ENCODE measurements around the gene OR6S1. TPM values are rescaled to one million over a fixed set of nuclear protein-coding genes. Genes with fewer than 3 reads are reported as not detected.
A peak's percentile ranks its signal among the peaks of the same experiment; 100 is the strongest.

The OR6S1 gene
- total RNA-seq, 1 donor from 2014 or later = not detected

- Histone ChIP-seq H3K27ac (peak overlapping the region; percentile 25), H3K36me3 (no peaks in the 10 kb centered on the region), H3K4me1 (peaks cover 43% of the 10 kb centered on the region), H3K27me3 (no peaks in the 10 kb centered on the region), H3K4me3 (peak overlapping the region; percentile 30 to 45), H3K9me3 (no peaks in the 10 kb centered on the region)
- TF ChIP-seq POLR2A (IDR thresholded peaks at IDR 0.05) = no peak
- intact Hi-C loops (cut with DNase I) = loop anchor here (5.0 kb wide), 1 partner anchor 52 kb away; the partner anchor contains the start of gene RNASE4
- no peak for DNase-seq (ENCODE audit: extremely low spot score in 2 of 2)
Measured at GRCh38 chr14:20630340-20631022, 11.0 kb downstream of the OR6S1 start.

DNA sequence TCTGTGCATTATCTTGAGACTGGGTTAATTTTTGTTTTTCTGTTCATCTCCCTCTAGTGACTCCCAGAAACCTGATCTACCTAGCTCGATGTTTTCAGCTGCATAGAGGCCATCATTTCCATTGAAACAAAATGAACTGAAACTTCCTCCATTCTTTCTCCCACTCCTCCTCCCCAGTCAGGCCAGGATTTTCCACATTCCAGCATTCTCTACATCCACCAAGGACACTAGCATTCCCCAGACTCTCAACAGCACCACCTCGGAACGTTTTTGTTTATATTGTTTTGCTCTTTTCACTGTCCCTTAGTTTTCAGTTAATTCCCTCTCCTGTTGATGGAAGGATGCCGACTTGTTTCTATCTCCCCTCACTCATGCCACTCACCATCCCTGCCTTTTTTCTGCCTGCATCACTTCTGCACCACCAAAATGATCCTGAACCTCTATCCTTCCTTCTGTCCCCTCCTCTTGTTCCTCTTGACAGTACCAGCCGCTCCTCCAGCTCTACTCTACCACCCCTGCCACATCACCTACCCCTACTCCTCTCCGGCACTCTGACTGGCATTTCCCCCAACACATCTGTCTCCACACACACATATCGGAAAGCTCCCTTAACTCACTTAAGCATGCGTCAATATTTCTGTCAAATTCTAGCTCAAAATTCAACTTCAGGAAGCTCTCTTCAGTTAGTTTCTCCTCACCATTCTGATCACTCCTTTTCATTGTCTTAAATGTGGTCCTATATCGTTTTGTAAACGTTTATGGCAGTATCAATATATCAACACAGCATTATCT is 13.2 kb downstream of the OR6S1 start:
- no peaks in the 10 kb centered on the region for H3K9me3 ChIP-seq
- no peak overlapping the region for H3K27ac ChIP-seq
- intact Hi-C loops (cut with DNase I) = no loop called here
- H3K4me1 ChIP-seq = peaks cover 46% of the 10 kb centered on the region
- H3K4me3 ChIP-seq = no peak overlapping the region
- H3K36me3 ChIP-seq = no peaks in the 10 kb centered on the region
- no peaks in the 10 kb centered on the region for H3K27me3 ChIP-seq
- TF ChIP-seq POLR2A (IDR thresholded peaks at IDR 0.05) = no peak
- no peak for TF ChIP-seq POLR2AphosphoS5 (IDR thresholded peaks at IDR 0.05; ENCODE audit: insufficient read depth in 1 of 2, low read depth in 1 of 2)
- TF ChIP-seq, protein P1, sequence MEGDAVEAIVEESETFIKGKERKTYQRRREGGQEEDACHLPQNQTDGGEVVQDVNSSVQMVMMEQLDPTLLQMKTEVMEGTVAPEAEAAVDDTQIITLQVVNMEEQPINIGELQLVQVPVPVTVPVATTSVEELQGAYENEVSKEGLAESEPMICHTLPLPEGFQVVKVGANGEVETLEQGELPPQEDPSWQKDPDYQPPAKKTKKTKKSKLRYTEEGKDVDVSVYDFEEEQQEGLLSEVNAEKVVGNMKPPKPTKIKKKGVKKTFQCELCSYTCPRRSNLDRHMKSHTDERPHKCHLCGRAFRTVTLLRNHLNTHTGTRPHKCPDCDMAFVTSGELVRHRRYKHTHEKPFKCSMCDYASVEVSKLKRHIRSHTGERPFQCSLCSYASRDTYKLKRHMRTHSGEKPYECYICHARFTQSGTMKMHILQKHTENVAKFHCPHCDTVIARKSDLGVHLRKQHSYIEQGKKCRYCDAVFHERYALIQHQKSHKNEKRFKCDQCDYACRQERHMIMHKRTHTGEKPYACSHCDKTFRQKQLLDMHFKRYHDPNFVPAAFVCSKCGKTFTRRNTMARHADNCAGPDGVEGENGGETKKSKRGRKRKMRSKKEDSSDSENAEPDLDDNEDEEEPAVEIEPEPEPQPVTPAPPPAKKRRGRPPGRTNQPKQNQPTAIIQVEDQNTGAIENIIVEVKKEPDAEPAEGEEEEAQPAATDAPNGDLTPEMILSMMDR (IDR thresholded peaks at IDR 0.05) = no peak
- DNase-seq (ENCODE audit: extremely low spot score in 2 of 2) = no peak

- TF ChIP-seq POLR2A (IDR thresholded peaks at IDR 0.05) = no peak
- no peak for TF ChIP-seq POLR2AphosphoS5 (IDR thresholded peaks at IDR 0.05; ENCODE audit: insufficient read depth in 1 of 2, low read depth in 1 of 2)
- TF ChIP-seq, protein P1 (IDR thresholded peaks at IDR 0.05) = no peak
- intact Hi-C loops (cut with DNase I) = no loop called here
- Histone ChIP-seq H3K4me3 (no peak overlapping the region), H3K36me3 (no peaks in the 10 kb centered on the region), H3K27me3 (no peaks in the 10 kb centered on the region), H3K9me3 (no peaks in the 10 kb centered on the region), H3K27ac (no peak overlapping the region), H3K4me1 (peaks cover 50% of the 10 kb centered on the region)
- DNase-seq (ENCODE audit: extremely low spot score in 2 of 2) = no peak
Measured at GRCh38 chr14:20627346-20628027, 14.0 kb downstream of the OR6S1 start.

- intact Hi-C loops (cut with DNase I) = no loop called here
- TF ChIP-seq, protein P1 (IDR thresholded peaks at IDR 0.05) = no peak
- TF ChIP-seq POLR2AphosphoS5 (IDR thresholded peaks at IDR 0.05; ENCODE audit: insufficient read depth in 1 of 2, low read depth in 1 of 2) (no peak), POLR2A (IDR thresholded peaks at IDR 0.05) (no peak)
- Histone ChIP-seq H3K4me1 (peaks cover 39% of the 10 kb centered on the region), H3K36me3 (no peaks in the 10 kb centered on the region), H3K27ac (no peak overlapping the region), H3K27me3 (no peaks in the 10 kb centered on the region), H3K9me3 (no peaks in the 10 kb centered on the region), H3K4me3 (peak overlapping the region; percentile 30 to 35)
- DNase-seq (ENCODE audit: extremely low spot score in 2 of 2) = no peak
Measured at GRCh38 chr14:20626274-20626673, 15.2 kb downstream of the OR6S1 start.

- Histone ChIP-seq H3K4me1 (peaks cover 27% of the 10 kb centered on the region), H3K9me3 (no peaks in the 10 kb centered on the region), H3K27me3 (no peaks in the 10 kb centered on the region), H3K27ac (no peak overlapping the region), H3K36me3 (no peaks in the 10 kb centered on the region), H3K4me3 (peak overlapping the region; percentile 30 to 35)
- DNase-seq (ENCODE audit: extremely low spot score in 2 of 2) = no peak
- intact Hi-C loops (cut with DNase I) = no loop called here
- TF ChIP-seq POLR2AphosphoS5 (IDR thresholded peaks at IDR 0.05; ENCODE audit: insufficient read depth in 1 of 2, low read depth in 1 of 2) (no peak), POLR2A (IDR thresholded peaks at IDR 0.05) (no peak)
- TF ChIP-seq, protein P1 (IDR thresholded peaks at IDR 0.05) = no peak
Measured at GRCh38 chr14:20624495-20625070, 16.9 kb downstream of the OR6S1 start.

Data from vagina (tissue), 2 donors.